ENCODE results near the gene APOBEC3B. TPM values are rescaled to one million over a fixed set of nuclear protein-coding genes. Genes with fewer than 3 reads are reported as not detected.

Gene APOBEC3B
- total RNA-seq = 1 to 10 TPM; 8.0 to 8.5 TPM

DNA sequence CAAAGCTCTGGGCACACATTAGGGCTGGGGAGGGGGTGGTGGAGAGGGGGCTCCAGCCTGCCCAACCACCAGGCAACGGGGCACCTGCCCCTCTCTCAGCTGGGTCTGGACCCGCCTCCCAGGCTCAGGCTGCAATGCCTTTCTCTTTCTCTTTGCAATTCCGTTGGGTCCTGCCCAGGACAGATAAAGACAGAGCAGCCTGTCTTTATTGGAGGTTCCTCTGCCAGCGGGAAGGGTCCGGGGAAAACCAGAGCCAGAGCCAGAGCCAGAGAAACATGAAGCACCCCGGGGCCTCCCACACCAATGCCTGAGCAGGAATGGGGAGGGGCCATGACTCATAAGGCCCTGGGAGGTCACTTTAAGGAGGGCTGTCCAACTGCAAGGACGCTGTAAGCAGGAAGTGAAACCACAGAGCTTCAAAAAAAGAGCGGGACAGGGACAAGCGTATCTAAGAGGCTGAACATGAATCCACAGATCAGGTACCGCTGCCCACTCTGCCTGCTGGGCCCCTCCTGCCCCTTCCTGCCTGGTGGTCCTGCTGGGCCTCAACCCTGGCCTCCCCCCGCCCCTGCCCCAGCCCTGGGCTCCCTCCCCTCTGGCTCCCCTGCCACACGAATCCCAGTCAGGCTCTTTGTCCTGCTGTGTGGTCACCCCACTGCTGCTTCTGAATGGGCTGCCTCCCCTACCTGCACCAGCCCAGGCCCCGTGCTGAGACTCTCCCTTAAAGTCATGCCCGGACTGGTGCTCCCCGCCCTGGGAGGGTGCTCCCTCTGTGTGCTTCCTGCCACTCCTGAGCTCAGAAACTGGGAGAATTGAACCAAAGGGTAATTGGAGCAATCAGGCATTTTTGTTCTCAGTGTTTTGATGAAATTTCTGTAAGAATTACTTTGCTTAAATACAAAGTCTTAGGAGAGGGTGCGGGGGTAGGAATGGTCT, at the start of gene APOBEC3B:
Gene APOBEC3B, plus strand, starts transcription at position 356 of the 936 bp plus-strand sequence. Its CDS starts 107 bp downstream, at position 463.
- intact Hi-C loops (cut with DNase I, micrococcal nuclease) = no loop called here
- DNase-seq = peak; percentile 82
- POLR2A ChIA-PET = interaction anchor here (0.8 to 0.9 kb wide), 2 partner anchors 41 to 337 kb away, joined by 3 to 4 read pairs; partner anchors contain the start of gene RPL3

DNA sequence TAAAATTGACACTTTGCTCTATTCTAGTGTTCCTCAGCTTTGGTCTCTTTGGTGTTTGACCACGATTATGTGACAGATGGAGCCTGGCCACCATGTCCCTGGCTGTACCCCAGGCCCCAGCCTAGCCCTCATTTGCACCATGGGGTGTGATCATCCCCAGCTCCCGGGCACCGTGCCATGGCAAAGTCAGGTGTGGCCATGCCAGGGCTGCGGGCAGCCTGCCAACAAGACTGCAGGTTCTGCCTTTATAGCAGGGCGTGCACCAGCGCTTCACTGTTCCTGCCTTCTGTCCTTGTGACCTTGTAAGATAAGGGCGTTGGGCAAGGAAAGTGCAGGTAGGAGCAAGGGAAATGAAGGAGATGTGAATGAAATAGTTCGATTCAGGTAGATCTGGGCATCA, 47.1 kb upstream of the APOBEC3B start:
- intact Hi-C loops (cut with DNase I, micrococcal nuclease) = no loop called here
- Mint-ChIP-seq H3K36me3 (ENCODE audit: low read depth) (no peaks in the 10 kb centered on the region), H3K4me3 (no peak overlapping the region), H3K4me1 (peaks cover 7% of the 10 kb centered on the region), H3K27ac (no peak overlapping the region), H3K27me3 (peaks cover 19% of the 10 kb centered on the region), H3K9me3 (ENCODE audit: low read depth) (no peaks in the 10 kb centered on the region)
- ATAC-seq = no peak
- ChIA-PET CTCF (interaction anchor here (0.6 kb wide), 1 partner anchor 217 kb away, joined by 4 read pairs; no protein-coding TSS in a partner anchor), POLR2A (no interaction called here)
- DNase-seq = no peak

More for the DNA sequence above, at the start of gene APOBEC3B:
- H3K36me3 Mint-ChIP-seq (ENCODE audit: low read depth) = peaks cover 10% of the 10 kb centered on the region
- peaks cover 8% of the 10 kb centered on the region for H3K9me3 Mint-ChIP-seq (ENCODE audit: low read depth)
- CTCF ChIA-PET = interaction anchor here (0.5 to 3.8 kb wide), 8 partner anchors 8 to 141 kb away, joined by 3 to 22 read pairs (median 3); partner anchors contain the start of gene CBX6
- peaks cover 53% of the 10 kb centered on the region for H3K4me1 Mint-ChIP-seq
- peak within 1 kb of the TSS; percentile 74 for H3K27ac Mint-ChIP-seq
- peaks cover 3% of the 10 kb centered on the region for H3K27me3 Mint-ChIP-seq
- H3K4me3 Mint-ChIP-seq = peak within 1 kb of the TSS; percentile 55
- ATAC-seq = peak; percentile 57

DNA sequence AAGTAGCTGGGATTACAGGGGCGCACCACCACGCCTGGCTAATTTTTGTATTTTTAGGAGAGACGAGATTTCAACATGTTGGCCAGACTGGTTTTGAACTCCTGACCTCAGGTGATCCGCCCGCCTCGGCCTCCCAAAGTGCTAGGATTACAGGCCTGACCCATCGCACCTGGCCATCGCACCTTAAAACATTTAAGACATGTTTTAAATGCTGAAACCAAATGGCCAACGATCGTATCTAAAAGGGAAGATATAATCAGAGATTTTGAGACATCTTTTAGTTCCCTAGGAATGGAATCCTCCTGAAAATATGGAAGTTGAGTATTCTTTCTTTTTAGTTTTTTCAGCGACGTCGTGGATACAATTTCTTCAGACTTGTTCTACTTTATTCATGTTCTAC, 46.5 kb upstream of the APOBEC3B start:
- Mint-ChIP-seq H3K4me3 (no peak overlapping the region), H3K4me1 (peaks cover 9% of the 10 kb centered on the region), H3K36me3 (ENCODE audit: low read depth) (no peaks in the 10 kb centered on the region), H3K27ac (no peak overlapping the region), H3K9me3 (ENCODE audit: low read depth) (no peaks in the 10 kb centered on the region), H3K27me3 (peaks cover 19% of the 10 kb centered on the region)
- intact Hi-C loops (cut with DNase I, micrococcal nuclease) = no loop called here
- DNase-seq (no peak), ATAC-seq (no peak)
- ChIA-PET CTCF (interaction anchor here (0.6 kb wide), 1 partner anchor 16 kb away, joined by 3 read pairs; no protein-coding TSS in a partner anchor), POLR2A (no interaction called here)

DNA sequence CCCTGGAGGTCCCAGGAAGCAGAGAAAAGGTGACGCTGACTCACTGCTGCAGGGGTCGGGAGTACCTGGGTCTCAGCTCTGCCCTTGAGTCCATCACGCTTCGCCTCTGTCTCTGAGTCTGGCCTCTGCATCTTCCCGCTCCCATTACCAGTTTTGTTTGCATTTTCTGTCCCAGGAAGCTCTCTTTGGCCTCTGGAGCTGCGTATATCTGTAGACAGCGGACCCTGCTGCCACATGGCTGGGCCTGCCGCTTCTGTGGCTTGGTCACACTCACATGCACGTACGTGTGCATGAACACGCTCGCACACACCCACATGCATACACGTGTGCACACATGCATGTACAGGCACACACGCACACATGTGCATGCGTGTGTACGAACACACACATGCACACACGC, 45.6 kb upstream of the APOBEC3B start:
- intact Hi-C loops (cut with DNase I, micrococcal nuclease) = no loop called here
- no peak for ATAC-seq
- H3K27me3 Mint-ChIP-seq = peaks cover 19% of the 10 kb centered on the region

DNA sequence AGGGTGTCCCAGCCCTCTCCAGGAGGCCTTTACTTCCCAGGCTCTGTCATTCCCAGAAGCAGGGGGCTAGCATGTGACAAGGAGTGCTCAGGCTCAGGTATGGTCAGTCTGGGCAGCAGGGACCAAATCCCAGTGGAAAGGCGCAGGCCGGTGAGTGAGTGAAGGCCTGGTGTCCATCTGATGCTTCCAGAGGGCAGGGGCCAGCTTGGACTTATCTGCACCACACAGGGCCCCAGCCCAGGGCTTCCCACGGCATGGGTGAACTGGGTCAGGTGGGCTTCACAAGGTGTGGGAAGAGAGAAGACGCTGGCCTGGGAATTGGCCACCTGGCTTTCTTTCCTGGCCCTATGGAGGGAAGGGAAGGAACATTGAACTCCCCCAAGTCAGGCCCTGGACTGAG, 45.1 kb upstream of the APOBEC3B start:
- intact Hi-C loops (cut with DNase I, micrococcal nuclease) = no loop called here
- Mint-ChIP-seq H3K27ac (no peak overlapping the region), H3K9me3 (ENCODE audit: low read depth) (no peaks in the 10 kb centered on the region), H3K36me3 (ENCODE audit: low read depth) (no peaks in the 10 kb centered on the region), H3K4me3 (no peak overlapping the region), H3K27me3 (peaks cover 19% of the 10 kb centered on the region), H3K4me1 (peaks cover 23% of the 10 kb centered on the region)
- CTCF ChIA-PET = no interaction called here
- no peak for ATAC-seq
- POLR2A ChIA-PET = no interaction called here
- DNase-seq = no peak

More for the DNA sequence above, 45.6 kb upstream of the APOBEC3B start:
- Mint-ChIP-seq H3K9me3 (ENCODE audit: low read depth) (no peaks in the 10 kb centered on the region), H3K36me3 (ENCODE audit: low read depth) (no peaks in the 10 kb centered on the region), H3K4me1 (peaks cover 19% of the 10 kb centered on the region), H3K4me3 (no peak overlapping the region), H3K27ac (no peak overlapping the region)
- CTCF ChIA-PET = no interaction called here
- POLR2A ChIA-PET = interaction anchor here (0.5 kb wide), 1 partner anchor 39 kb away, joined by 3 read pairs; no protein-coding TSS in a partner anchor
- no peak for DNase-seq

DNA sequence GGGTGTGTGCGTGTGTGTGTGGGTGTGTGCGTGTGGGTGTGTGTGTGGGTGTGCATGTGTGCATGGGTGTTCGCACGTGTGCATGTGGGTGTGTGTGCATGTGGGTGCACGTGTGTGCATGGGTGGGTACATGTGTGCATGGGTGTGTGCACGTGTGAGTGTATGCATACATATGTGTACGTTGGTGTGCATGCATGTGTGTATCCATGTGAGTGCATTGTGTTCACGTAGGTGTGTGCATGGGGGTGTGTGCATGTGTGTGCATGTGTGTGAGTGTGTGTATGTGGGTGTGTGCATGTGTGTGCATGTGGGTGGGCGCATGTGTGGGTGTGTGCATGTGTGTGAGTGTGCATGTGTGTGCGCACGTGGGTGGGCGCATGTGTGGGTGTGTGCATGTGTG, 44.6 kb upstream of the APOBEC3B start:
- intact Hi-C loops (cut with DNase I, micrococcal nuclease) = no loop called here
- no peaks in the 10 kb centered on the region for H3K36me3 Mint-ChIP-seq (ENCODE audit: low read depth)
- DNase-seq (no peak), ATAC-seq (no peak)
- H3K4me1 Mint-ChIP-seq = peaks cover 28% of the 10 kb centered on the region
- ChIA-PET POLR2A (no interaction called here), CTCF (no interaction called here)
- H3K4me3 Mint-ChIP-seq = no peak overlapping the region
- H3K27ac Mint-ChIP-seq = no peak overlapping the region
- peaks cover 19% of the 10 kb centered on the region for H3K27me3 Mint-ChIP-seq
- no peaks in the 10 kb centered on the region for H3K9me3 Mint-ChIP-seq (ENCODE audit: low read depth)

DNA sequence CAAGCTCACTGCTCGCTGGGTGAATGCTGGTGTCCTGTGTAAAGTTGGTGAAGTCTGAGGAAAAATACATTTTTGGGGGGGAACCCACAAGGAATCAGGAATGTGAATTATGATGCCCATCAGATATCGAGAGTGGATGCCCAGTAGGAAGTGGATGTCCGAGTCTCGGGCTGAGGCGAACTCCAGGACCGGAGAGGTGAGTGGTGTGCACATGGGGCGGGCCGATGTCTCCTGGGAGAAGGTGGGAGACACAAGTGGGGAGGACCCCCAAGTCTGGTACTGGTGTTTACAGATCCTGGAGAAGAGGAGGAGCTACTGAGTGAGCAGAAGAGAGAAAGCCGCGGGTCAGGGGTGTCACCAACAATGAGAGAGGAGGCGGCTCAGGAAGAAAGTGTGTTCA, 43.9 kb upstream of the APOBEC3B start:
- Mint-ChIP-seq H3K27me3 (peaks cover 19% of the 10 kb centered on the region), H3K36me3 (ENCODE audit: low read depth) (no peaks in the 10 kb centered on the region), H3K9me3 (ENCODE audit: low read depth) (no peaks in the 10 kb centered on the region), H3K27ac (peak overlapping the region; percentile 35), H3K4me1 (peaks cover 35% of the 10 kb centered on the region), H3K4me3 (no peak overlapping the region)
- intact Hi-C loops (cut with DNase I, micrococcal nuclease) = no loop called here
- POLR2A ChIA-PET = no interaction called here
- DNase-seq (no peak), ATAC-seq (no peak)
- CTCF ChIA-PET = interaction anchor here (0.5 to 1.3 kb wide), 2 partner anchors 17 to 68 kb away, joined by 3 to 4 read pairs; no protein-coding TSS in a partner anchor

DNA sequence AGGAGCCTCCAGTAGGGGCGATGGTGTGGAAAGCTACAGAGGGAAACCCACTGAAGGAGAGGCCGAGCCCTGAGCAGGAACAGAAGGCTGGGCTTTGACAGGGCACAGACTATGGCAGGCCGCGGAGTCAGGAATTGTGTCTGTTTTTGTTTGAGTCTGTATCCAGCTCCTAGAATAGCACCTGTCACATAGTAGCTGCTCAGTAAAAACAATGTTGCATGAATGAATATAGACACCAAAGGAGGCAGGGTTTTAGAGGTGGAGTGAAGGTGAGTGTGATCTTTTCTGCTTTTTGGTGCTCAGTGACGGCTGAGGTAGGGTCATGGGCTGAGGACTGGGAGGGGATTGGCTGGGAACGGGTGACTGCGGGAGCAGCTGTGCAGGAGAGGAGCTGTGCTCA, 43.2 kb upstream of the APOBEC3B start:
- H3K27me3 Mint-ChIP-seq = peaks cover 24% of the 10 kb centered on the region
- H3K4me3 Mint-ChIP-seq = no peak overlapping the region
- H3K36me3 Mint-ChIP-seq (ENCODE audit: low read depth) = no peaks in the 10 kb centered on the region
- no peak overlapping the region for H3K27ac Mint-ChIP-seq
- H3K9me3 Mint-ChIP-seq (ENCODE audit: low read depth) = no peaks in the 10 kb centered on the region
- ChIA-PET POLR2A (interaction anchor here (0.7 kb wide), 1 partner anchor 45 kb away, joined by 7 read pairs; no protein-coding TSS in a partner anchor), CTCF (interaction anchor here (0.5 to 1.3 kb wide), 4 partner anchors 18 to 69 kb away, joined by 3 to 4 read pairs (median 4); no protein-coding TSS in a partner anchor)
- ATAC-seq (no peak), DNase-seq (no peak)
- H3K4me1 Mint-ChIP-seq = peaks cover 40% of the 10 kb centered on the region
- intact Hi-C loops (cut with DNase I, micrococcal nuclease) = no loop called here

DNA sequence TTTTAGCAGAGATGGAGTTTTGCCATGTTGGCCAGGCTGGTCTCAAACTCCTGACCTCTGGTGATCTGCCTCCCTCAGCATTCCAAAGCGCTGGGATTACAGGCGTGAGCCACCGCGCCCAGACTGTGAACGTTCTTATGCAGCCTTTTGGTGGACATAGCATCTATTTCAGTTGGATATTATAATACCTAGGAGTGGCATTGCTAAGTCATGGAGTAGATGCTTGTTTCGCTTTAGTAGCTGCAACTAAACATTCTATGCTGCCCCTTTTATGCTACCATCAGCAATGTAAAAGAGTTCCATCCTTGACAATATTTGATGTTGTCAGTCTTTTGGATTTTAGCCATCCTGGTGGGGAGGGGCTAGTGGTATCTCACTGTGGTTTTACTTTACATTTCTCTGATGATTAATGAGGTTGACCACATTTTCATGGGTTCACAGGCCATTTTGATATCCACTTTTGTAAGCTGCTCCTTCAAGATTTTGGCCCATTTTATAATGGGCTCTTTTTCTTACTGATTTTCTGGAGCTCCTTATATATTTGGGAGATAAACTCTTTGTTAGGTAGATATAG, 41.2 kb upstream of the APOBEC3B start:
- intact Hi-C loops (cut with DNase I, micrococcal nuclease) = loop anchor here (1.0 to 2.0 kb wide), 7 partner anchors 13 to 211 kb away; partner anchors contain the start of genes CBX6 (in 1 of the 2) and CBX7 (in 1 of the 2)
- Mint-ChIP-seq H3K4me1 (peaks cover 42% of the 10 kb centered on the region), H3K9me3 (ENCODE audit: low read depth) (no peaks in the 10 kb centered on the region), H3K36me3 (ENCODE audit: low read depth) (no peaks in the 10 kb centered on the region), H3K4me3 (peak overlapping the region; percentile 59), H3K27me3 (peaks cover 30% of the 10 kb centered on the region), H3K27ac (peak overlapping the region; percentile 87)
- CTCF ChIA-PET = interaction anchor here (0.6 to 1.4 kb wide), 14 partner anchors 11 to 889 kb away, joined by 3 to 11 read pairs (median 4); no protein-coding TSS in a partner anchor
- POLR2A ChIA-PET = interaction anchor here (0.6 to 1.8 kb wide), 10 partner anchors 10 to 373 kb away, joined by 3 to 19 read pairs (median 6); partner anchors contain the start of gene APOBEC3B
- DNase-seq (no peak), ATAC-seq (peak; percentile 14)

DNA sequence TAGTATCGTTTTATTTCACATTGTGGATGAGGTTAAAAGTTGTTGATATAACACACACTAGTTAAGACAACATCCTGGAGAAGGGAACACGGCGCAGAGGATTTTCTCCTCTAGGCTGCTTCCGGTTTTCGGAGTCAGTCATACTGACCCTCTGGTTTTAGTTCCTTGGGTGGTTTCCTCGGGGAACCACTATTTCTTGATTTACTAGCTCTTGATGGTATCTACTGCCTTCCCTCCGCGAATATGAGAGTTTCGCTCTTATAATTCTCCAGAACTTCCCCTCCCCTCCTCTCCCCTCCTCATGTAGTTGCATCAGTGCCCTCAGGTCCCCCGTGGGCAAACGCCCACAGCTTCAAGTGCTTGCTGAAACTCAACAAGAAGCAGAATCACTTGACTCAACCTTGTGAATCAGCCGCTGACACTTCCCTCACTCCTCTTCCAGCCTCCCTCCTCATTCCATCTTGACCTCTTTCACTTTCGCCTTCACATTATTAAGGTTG, 40.6 kb upstream of the APOBEC3B start:
- peak overlapping the region; percentile 59 for H3K4me3 Mint-ChIP-seq
- intact Hi-C loops (cut with DNase I, micrococcal nuclease) = loop anchor here (1.0 to 2.0 kb wide), 7 partner anchors 13 to 211 kb away; partner anchors contain the start of genes CBX6 (in 1 of the 2) and CBX7 (in 1 of the 2)
- ChIA-PET POLR2A (interaction anchor here (0.6 to 1.8 kb wide), 10 partner anchors 9 to 372 kb away, joined by 3 to 19 read pairs (median 6); partner anchors contain the start of gene APOBEC3B), CTCF (interaction anchor here (0.6 to 1.4 kb wide), 16 partner anchors 11 to 890 kb away, joined by 3 to 11 read pairs (median 4); no protein-coding TSS in a partner anchor)
- peak; percentile 88 for DNase-seq
- H3K27me3 Mint-ChIP-seq = peaks cover 36% of the 10 kb centered on the region
- peak; percentile 88 for ATAC-seq
- H3K4me1 Mint-ChIP-seq = peaks cover 42% of the 10 kb centered on the region
- no peaks in the 10 kb centered on the region for H3K9me3 Mint-ChIP-seq (ENCODE audit: low read depth)
- H3K27ac Mint-ChIP-seq = peak overlapping the region; percentile 87
- no peaks in the 10 kb centered on the region for H3K36me3 Mint-ChIP-seq (ENCODE audit: low read depth)

DNA sequence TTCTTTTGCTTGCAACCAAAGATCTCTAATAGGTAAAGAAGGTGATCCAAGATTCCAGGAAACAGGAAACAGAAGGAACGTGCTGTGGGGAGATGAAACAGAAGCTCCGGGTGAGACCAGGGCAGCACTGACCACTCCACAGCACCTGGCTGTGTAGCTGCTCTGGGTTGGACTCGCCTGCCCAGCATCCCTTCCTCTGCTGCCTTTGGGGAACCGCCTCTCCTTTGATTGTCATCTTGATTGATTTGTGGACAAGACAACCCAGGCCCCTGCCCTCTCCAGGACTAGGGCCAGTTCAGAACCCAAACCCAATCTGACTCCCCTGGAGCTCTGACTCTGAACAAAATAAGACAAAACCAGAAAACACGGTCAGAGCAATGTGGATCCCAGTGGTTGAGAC, 39.4 kb upstream of the APOBEC3B start:
- CTCF ChIA-PET = interaction anchor here (0.7 to 1.4 kb wide), 6 partner anchors 9 to 89 kb away, joined by 3 to 8 read pairs (median 5); no protein-coding TSS in a partner anchor
- H3K36me3 Mint-ChIP-seq (ENCODE audit: low read depth) = no peaks in the 10 kb centered on the region
- peak overlapping the region; percentile 11 for H3K27ac Mint-ChIP-seq
- ATAC-seq (no peak), DNase-seq (no peak)
- H3K4me3 Mint-ChIP-seq = no peak overlapping the region
- no peaks in the 10 kb centered on the region for H3K9me3 Mint-ChIP-seq (ENCODE audit: low read depth)
- peaks cover 42% of the 10 kb centered on the region for H3K27me3 Mint-ChIP-seq
- intact Hi-C loops (cut with DNase I, micrococcal nuclease) = no loop called here
- POLR2A ChIA-PET = interaction anchor here (0.7 kb wide), 1 partner anchor 11 kb away, joined by 4 read pairs; no protein-coding TSS in a partner anchor
- H3K4me1 Mint-ChIP-seq = peaks cover 50% of the 10 kb centered on the region
